Mucosa of stomach (tissue), 1 donor: ENCODE data around the gene MCF2L.

Source experiments
- H3K27me3 ChIP-seq: one replicate; pipeline ENCODE4 v1.7.0; 2013; ENCODE audit warnings: mild to moderate bottlenecking, low read length; ENCODE audit not compliant: control insufficient read depth, insufficient read depth
- H3K36me3 ChIP-seq: one replicate; pipeline ENCODE4 v1.7.0; 2013; ENCODE audit warnings: low read length; ENCODE audit not compliant: control insufficient read depth, insufficient read depth
- H3K4me1 ChIP-seq: one replicate; pipeline ENCODE4 v1.7.0; 2013; ENCODE audit warnings: mild to moderate bottlenecking, low read length; ENCODE audit not compliant: control insufficient read depth, insufficient read depth
- H3K4me3 ChIP-seq: one replicate; pipeline ENCODE4 v1.7.0; 2013; ENCODE audit warnings: low read length
- H3K9ac ChIP-seq: one replicate; pipeline ENCODE4 v1.7.0; 2013; ENCODE audit warnings: mild to moderate bottlenecking, low read length, moderate library complexity
- H3K9me3 ChIP-seq: one replicate; pipeline ENCODE4 v1.7.0; 2013; ENCODE audit warnings: mild to moderate bottlenecking, low read length, moderate library complexity; ENCODE audit not compliant: control insufficient read depth
- donor health status: Pancreatic carcinoma.

The MCF2L gene

DNA sequence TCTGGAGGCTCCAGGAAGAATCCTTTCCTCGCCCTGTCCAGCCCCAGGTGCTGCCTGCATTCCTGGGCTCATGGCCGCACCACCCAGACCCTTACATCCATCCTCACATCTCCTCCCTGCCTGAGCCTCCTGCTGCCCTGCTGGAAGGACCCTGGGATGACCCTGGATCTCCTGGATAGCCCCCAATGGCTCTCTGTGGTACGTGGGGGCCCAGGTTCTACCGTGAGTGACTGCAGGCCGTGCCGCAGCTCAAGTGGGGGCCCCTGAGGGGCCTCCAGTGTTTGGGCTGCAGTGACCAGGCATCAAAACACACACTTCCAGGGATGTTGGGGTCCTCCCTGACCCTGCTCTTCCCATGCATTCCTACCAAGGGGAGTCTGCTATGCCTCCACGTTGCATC lies 8.3 kb upstream of the MCF2L start:
- Histone ChIP-seq H3K4me3 (no peak overlapping the region), H3K27me3 (no peaks in the 10 kb centered on the region), H3K9ac (no peak overlapping the region), H3K36me3 (no peaks in the 10 kb centered on the region), H3K4me1 (no peaks in the 10 kb centered on the region), H3K9me3 (no peaks in the 10 kb centered on the region)

- no peaks in the 10 kb centered on the region for H3K4me1 ChIP-seq
- H3K9me3 ChIP-seq: no peaks in the 10 kb centered on the region
- no peaks in the 10 kb centered on the region for H3K36me3 ChIP-seq
- no peak overlapping the region for H3K4me3 ChIP-seq
- no peak overlapping the region for H3K9ac ChIP-seq
- no peaks in the 10 kb centered on the region for H3K27me3 ChIP-seq
These were observed 7.3 kb upstream of the MCF2L start for GRCh38 chr13:112961457-112962369.

GRCh38 chr13:112962396-112962795 lies 6.6 kb upstream of the MCF2L start:
- no peaks in the 10 kb centered on the region for H3K36me3 ChIP-seq
- no peak overlapping the region for H3K4me3 ChIP-seq
- no peaks in the 10 kb centered on the region for H3K4me1 ChIP-seq
- H3K27me3 ChIP-seq: no peaks in the 10 kb centered on the region
- no peak overlapping the region for H3K9ac ChIP-seq
- no peaks in the 10 kb centered on the region for H3K9me3 ChIP-seq

DNA sequence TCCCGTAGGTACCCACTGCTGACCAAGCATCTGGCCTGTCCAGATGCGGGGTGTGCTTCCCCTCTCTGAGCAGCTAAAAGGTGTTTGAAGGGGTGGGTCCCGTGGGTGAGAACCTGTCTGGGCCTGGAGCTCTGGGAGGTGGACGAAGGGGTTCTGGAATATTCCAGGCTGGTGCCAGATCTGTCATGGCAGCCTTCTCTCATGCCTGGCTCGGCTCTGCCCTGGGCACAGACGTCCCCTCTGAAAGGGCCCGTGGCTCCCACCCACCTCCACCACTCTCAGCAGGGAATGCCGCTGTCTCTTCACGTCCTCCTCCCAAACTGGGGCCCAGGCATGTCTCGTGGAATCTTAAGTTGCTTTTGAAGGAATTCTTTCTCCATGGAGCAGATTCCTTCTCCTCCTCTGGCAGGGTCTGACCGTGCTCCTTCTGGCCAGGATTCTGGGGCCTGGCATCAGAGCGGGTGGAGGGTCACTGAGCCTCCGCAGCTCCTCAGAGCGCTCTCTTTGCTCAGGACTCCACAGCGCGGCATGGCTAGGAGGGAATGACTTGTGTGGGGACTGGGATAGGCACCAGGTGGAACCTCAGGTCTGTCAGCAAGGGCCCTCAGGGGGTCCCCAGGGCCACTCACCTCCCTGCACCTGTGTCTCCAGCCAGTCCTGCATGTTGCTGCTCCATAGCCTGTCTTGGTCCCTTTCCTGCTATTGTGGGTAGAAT lies 5.9 kb upstream of the MCF2L start:
- peaks cover 3% of the 10 kb centered on the region for H3K27me3 ChIP-seq
- no peak overlapping the region for H3K4me3 ChIP-seq
- H3K9ac ChIP-seq: no peak overlapping the region
- no peaks in the 10 kb centered on the region for H3K36me3 ChIP-seq
- H3K9me3 ChIP-seq: no peaks in the 10 kb centered on the region
- peaks cover 6% of the 10 kb centered on the region for H3K4me1 ChIP-seq

GRCh38 chr13:112963641-112964040 lies 5.4 kb upstream of the MCF2L start:
- Histone ChIP-seq H3K36me3 (no peaks in the 10 kb centered on the region), H3K9ac (no peak overlapping the region), H3K4me1 (peaks cover 9% of the 10 kb centered on the region)

DNA sequence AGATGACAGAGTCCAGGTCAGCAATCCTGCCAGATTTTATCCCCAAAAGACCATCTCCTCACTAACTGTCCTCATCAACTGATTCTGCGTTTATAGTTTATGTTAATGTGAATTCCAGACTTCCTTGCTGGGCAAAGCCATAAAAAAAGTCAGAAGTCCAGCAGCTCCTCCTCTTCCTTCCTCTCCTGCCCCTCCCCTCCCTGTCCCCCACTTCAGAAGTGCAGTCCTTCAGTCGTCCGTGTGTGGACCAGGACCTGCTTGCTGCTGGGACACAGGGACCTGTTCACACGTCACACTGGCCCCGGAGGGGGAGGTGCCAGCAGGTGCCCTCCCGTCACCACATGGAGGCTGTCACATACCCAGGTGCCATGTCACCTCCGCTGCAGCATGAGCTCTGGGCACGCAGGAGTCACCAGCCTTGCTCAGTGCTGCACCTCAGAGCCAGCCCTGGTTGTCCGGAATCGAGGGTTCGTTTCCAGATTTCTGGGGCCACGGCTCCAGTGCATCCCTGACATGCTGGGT lies 4.0 kb upstream of the MCF2L start:
- Histone ChIP-seq H3K27me3 (peaks cover 9% of the 10 kb centered on the region), H3K9me3 (no peaks in the 10 kb centered on the region), H3K4me3 (no peak overlapping the region), H3K36me3 (no peaks in the 10 kb centered on the region), H3K4me1 (peaks cover 15% of the 10 kb centered on the region), H3K9ac (no peak overlapping the region)

More at GRCh38 chr13:112963641-112964040, 5.4 kb upstream of the MCF2L start:
- Histone ChIP-seq H3K9me3 (no peaks in the 10 kb centered on the region), H3K27me3 (peaks cover 5% of the 10 kb centered on the region), H3K4me3 (no peak overlapping the region)

- Histone ChIP-seq H3K36me3 (no peaks in the 10 kb centered on the region), H3K4me1 (peaks cover 15% of the 10 kb centered on the region), H3K4me3 (no peak overlapping the region), H3K9me3 (no peaks in the 10 kb centered on the region), H3K27me3 (peaks cover 9% of the 10 kb centered on the region), H3K9ac (no peak overlapping the region)
These were observed 3.4 kb upstream of the MCF2L start for GRCh38 chr13:112965573-112966115.

DNA sequence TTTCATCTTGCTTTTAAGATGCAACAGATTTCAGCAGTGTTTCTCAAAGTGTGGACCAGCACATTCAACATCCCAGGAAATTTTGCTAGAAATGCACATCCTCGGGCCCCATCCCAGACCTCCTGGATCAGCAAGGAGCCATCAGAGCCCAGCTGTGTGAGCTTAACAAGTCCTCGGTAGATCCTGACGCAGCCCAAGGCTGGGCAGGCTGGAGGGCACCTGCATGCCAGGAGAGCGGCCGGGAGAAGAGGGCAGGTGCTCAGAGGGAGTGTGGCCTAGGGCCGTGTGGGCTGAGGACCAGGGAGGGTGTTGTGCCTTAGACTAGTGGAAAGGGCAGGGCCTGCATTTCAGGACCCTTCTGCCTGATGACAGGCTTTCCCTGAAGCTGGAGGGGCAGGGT lies 2.2 kb upstream of the MCF2L start:
- Histone ChIP-seq H3K36me3 (no peaks in the 10 kb centered on the region), H3K4me1 (peaks cover 15% of the 10 kb centered on the region), H3K27me3 (peaks cover 15% of the 10 kb centered on the region), H3K9ac (no peak overlapping the region), H3K4me3 (no peak overlapping the region), H3K9me3 (no peaks in the 10 kb centered on the region)

DNA sequence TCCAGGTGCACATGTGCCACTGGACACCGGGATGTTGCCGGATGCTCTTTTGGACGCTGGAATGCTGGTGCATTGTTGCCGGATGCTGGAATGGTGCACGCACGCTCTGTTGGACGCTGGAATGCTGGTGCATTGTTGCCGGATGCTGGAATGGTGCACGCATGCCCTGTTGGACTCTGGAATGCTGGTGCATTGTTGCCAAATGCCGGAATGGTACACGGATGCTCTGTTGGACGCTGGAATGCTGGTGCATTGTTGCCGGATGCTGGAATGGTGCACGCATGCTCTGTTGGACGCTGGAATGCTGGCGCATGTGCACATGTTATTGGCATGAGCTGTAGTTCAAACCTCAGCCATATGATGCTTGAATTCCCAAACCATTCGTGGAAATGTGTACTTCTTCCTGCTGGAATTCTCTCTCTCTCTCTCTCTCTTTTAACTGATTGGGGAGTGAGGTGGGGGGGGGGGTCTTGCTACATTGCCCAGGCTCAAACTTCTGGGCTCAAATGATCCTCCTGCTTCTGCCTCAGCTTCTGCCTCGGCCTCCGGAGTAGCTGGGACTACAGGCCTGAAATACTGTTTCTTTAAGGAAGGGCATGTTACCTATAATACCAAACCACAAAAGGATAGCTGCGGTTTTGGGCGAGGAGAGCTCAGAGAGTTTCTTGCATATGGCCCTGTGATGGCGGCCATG lies 1.2 kb upstream of the MCF2L start:
- Histone ChIP-seq H3K36me3 (no peaks in the 10 kb centered on the region), H3K9me3 (no peaks in the 10 kb centered on the region), H3K4me3 (peak overlapping the region; percentile 48), H3K9ac (peak overlapping the region; percentile 59), H3K27me3 (peaks cover 15% of the 10 kb centered on the region), H3K4me1 (peaks cover 15% of the 10 kb centered on the region)

DNA sequence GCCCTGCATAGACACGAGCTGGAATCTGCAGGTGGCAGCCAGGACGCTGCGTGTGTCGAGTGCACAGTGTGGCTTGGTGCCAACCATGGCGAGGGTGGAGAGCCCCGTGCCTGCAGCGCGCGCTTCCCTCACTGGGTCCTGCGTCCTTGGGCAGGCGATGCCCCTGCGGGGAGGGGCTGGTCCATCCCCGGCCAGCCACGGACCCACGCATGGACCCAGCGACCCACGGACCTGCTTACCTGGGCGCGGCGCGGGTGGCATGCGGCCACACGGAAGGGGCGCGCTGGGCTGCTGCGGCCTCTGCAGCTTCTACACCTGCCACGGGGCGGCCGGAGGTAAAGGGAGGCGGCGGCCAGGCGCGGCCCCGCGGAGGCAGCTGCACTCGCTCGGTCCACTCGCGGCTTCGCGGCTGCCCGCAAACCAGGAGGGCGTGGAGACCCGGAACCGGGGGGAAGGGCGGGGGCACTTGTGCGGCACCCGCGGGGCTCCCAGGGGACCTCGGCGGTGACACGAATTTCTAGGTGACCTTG lies 569 bp upstream of the MCF2L start:
- H3K9me3 ChIP-seq: no peaks in the 10 kb centered on the region
- H3K4me3 ChIP-seq: peak overlapping the region; percentile 48
- peaks cover 15% of the 10 kb centered on the region for H3K27me3 ChIP-seq
- no peaks in the 10 kb centered on the region for H3K36me3 ChIP-seq
- peaks cover 15% of the 10 kb centered on the region for H3K4me1 ChIP-seq
- H3K9ac ChIP-seq: peak overlapping the region; percentile 59

DNA sequence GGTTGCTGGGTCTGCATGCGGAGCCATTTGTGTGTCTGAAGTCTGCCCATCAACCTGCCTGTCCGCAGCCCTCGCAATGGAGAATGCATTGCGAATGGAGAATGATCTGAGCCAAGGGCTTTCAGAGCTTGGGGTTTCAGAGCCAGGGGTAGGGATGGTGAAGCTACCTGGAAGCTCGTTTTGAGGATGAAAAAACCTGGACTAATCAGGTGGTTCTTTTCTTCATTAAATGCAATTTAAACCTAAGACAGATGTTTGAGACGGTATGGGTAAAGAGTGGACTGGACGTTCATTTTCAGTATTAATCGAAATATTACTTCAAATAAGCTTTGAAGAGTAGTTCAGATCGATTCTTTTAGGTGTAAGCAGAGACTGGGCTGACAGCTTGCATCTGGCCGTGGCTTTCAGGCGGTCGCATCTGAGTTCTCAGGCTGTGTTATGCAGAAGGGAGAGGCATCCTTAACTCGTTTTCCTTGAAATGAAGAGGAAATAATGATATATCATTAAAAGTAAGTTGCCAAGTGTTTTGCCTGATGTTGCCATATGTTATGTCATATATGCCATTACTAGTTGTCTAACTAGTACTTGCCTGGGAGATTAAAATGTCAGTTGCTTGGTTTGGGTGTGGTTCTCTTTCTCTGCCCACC lies 801 bp downstream of the MCF2L start:
- Histone ChIP-seq H3K9me3 (no peaks in the 10 kb centered on the region), H3K36me3 (peaks cover 3% of the 10 kb centered on the region), H3K4me3 (peak overlapping the region; percentile 48), H3K27me3 (peaks cover 15% of the 10 kb centered on the region), H3K9ac (peak overlapping the region; percentile 8), H3K4me1 (peaks cover 15% of the 10 kb centered on the region)
